Peyer's patch (tissue), 4 donors: ENCODE results near the gene IQCH. TPM values are rescaled to one million over a fixed set of nuclear protein-coding genes. Genes with fewer than 3 reads are reported as not detected.

Experiments
- DNase-seq, 3 donors: peaks; one replicate each; pipeline ENCODE4 v3.0.0-alpha.2; 2017 to 2019
- H3K27ac ChIP-seq, 4 donors: fragments of 200-600 bp; sonication (generic); one replicate each; pipeline ENCODE4 v1.5.1; 2016 to 2019
- H3K27me3 ChIP-seq, 2 donors: fragments of 200-600 bp; sonication (generic); one replicate each; pipeline ENCODE4 v1.5.1; 2019
- H3K36me3 ChIP-seq, 3 donors: fragments of 200-600 bp; sonication (generic); one replicate each; pipeline ENCODE4 v1.5.1; 2016 to 2019
- H3K4me1 ChIP-seq, 4 donors: fragments of 200-600 bp; sonication (generic); one replicate each; pipeline ENCODE4 v1.5.1; 2016 to 2019
- H3K4me3 ChIP-seq, 4 donors: fragments of 200-600 bp; sonication (generic); 1 replicate in 3 of 4; 2 replicates in 1 of 4; pipeline ENCODE4 v1.5.1; 2016 to 2019; ENCODE audit warnings: mild to moderate bottlenecking in 1 of 4
- H3K9me3 ChIP-seq, 4 donors: fragments of 200-600 bp; sonication (generic); one replicate each; pipeline ENCODE4 v1.5.1; 2016 to 2019; ENCODE audit warnings: mild to moderate bottlenecking in 1 of 4
- POLR2A ChIP-seq, 2 donors: fragments of 450-650 bp; IDR thresholded peaks; one replicate each; pipeline ENCODE4 v1.5.1; 2017; ENCODE audit warnings: antibody characterized with exemption in 2 of 2, mild to moderate bottlenecking in 2 of 2, moderate library complexity in 2 of 2
- total RNA-seq, 4 donors: library from RNA; depleted of rRNA; stranded (reverse); fragments of >200 nt; gene quantifications; one replicate each; pipeline ENCODE4 v1.1.0, GENCODE V29; 2016
- TF ChIP-seq, protein P1 (sequence below), 6 experiments: fragments of 450-650 bp in 4 of 6; fragments of 200-600 bp in 2 of 6; sonication (generic) in 1 of 6; IDR thresholded peaks; one replicate each; pipeline ENCODE4 v1.5.1; 2017 to 2019; ENCODE audit warnings: antibody characterized with exemption in 6 of 6, mild to moderate bottlenecking in 3 of 6, moderate library complexity in 1 of 6

Gene IQCH
- total RNA-seq, 4 donors from 2014 or later, result 0.53 to 1.2 (median 0.88) TPM

DNA sequence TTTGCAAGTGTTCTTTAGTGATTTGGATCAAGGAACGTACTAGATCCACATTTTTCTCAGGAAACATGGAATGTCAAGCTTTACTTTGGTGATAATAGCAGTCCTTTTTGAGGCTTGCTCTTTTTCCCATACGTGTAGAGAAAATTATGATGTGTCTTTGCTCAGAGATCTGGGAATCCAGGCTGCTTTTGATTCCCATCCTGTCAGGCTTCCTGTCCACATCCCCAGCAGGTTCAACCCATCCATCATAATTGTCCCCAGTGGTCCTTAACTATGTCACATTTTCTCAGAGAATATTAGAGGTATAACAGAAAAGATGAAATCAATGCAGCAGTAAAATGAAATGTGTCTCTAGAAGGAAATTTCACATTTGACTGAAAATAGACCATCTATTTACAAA, 111.4 kb downstream of the IQCH start:
- no peak for DNase-seq
- Histone ChIP-seq H3K4me3 (no peak overlapping the region), H3K9me3 (no peaks in the 10 kb centered on the region), H3K4me1 (no peaks in the 10 kb centered on the region), H3K36me3 (no peaks in the 10 kb centered on the region), H3K27ac (no peak overlapping the region), H3K27me3 (no peaks in the 10 kb centered on the region)
- TF ChIP-seq, protein P1, sequence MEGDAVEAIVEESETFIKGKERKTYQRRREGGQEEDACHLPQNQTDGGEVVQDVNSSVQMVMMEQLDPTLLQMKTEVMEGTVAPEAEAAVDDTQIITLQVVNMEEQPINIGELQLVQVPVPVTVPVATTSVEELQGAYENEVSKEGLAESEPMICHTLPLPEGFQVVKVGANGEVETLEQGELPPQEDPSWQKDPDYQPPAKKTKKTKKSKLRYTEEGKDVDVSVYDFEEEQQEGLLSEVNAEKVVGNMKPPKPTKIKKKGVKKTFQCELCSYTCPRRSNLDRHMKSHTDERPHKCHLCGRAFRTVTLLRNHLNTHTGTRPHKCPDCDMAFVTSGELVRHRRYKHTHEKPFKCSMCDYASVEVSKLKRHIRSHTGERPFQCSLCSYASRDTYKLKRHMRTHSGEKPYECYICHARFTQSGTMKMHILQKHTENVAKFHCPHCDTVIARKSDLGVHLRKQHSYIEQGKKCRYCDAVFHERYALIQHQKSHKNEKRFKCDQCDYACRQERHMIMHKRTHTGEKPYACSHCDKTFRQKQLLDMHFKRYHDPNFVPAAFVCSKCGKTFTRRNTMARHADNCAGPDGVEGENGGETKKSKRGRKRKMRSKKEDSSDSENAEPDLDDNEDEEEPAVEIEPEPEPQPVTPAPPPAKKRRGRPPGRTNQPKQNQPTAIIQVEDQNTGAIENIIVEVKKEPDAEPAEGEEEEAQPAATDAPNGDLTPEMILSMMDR (IDR thresholded peaks at IDR 0.05), result no peak
- TF ChIP-seq POLR2A (IDR thresholded peaks at IDR 0.05), result no peak

DNA sequence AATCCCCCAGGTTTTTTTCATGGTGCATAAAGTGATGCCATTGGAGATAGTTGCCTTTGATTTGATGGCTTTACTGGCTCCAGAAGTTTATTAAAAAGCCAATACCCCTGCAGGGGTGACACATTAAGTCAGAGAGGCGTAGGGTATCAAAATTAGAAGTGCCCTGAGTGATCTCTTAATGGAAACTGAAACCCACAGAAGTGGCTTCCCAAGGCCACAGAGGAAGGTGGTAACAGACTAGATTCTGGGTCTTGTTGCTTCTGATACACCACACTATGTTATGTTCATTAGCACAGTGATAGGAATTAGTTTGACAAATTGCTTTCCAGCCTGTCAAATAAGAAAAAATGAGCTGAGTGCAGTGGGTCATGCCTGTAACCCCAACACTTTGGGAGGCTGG, 112.3 kb downstream of the IQCH start:
- Histone ChIP-seq H3K27me3 (no peaks in the 10 kb centered on the region), H3K27ac (no peak overlapping the region), H3K4me3 (no peak overlapping the region), H3K9me3 (no peaks in the 10 kb centered on the region), H3K36me3 (no peaks in the 10 kb centered on the region), H3K4me1 (no peaks in the 10 kb centered on the region)
- DNase-seq, result no peak
- TF ChIP-seq POLR2A (IDR thresholded peaks at IDR 0.05), result no peak
- TF ChIP-seq, protein P1 (IDR thresholded peaks at IDR 0.05), result no peak

DNA sequence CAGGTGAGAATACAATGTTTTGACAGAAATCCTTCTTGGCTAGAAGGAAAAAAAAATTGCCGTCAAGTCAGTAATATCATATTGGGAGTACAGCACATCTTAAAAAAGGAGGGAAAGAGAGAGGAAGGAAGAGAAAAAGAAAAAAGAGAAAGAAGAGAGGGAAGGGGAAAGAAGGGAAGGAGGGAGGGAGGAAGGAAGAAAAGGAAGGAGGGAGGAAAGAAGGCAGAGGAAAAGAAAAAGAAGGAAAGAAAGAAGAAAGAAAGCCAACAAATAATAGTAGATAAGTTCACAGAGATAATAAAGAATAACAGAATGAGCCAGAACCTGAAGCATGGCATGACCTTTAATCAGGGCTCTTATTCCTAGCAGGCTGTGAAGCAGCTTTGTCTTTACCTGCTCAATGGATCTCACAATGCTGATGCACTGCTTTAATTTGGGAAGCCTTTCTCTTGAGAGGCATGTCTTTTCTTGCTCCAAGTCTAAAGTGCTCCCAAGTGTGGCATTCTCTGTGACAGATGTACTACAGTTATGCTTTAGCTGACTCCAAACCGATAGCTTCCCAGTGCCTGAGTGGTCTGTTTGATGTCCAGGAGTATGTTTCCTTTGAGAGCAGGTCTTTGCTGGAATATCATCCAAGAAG, 114.9 kb downstream of the IQCH start:
- Histone ChIP-seq H3K4me1 (no peaks in the 10 kb centered on the region), H3K4me3 (no peak overlapping the region), H3K36me3 (no peaks in the 10 kb centered on the region), H3K27ac (no peak overlapping the region), H3K27me3 (no peaks in the 10 kb centered on the region), H3K9me3 (no peaks in the 10 kb centered on the region)
- no peak for DNase-seq
- TF ChIP-seq, protein P1 (IDR thresholded peaks at IDR 0.05), result no peak
- TF ChIP-seq POLR2A (IDR thresholded peaks at IDR 0.05), result no peak

DNA sequence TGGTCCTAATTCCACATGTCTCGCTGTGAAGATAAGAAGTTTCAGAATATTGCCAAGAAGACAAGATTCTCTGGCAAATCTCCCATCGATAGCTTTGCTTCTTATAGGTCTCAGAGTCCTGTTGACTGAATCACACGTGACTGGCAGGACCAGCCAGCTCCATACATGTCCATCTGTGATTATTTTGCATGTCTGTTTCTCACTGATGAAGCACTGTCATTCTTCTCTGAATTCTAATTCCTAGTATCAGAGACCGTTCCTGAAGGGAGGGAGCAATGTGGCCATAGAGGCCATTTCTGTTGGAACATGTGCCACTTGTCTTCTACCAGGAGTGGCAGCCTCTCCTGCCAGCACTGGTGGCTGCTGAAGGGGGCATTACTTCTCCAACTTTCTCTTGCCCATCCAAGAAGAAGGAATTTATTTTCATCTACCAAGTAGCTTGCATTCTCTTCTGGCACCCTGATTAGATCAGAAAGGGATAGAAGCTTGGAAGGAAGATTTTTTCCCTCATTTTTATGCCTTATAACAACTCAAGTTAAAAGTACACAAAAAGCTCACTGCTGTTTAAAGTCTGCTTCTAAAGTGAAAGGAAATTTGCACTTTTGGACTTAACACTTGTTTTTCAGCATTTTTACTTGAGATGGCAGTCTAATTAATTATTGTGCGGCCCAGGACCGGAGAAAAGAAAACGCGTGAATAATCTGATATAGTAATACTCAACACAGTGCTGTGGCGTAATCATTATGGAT, 115.8 kb downstream of the IQCH start:
- Histone ChIP-seq H3K9me3 (no peaks in the 10 kb centered on the region), H3K27ac (no peak overlapping the region), H3K27me3 (no peaks in the 10 kb centered on the region), H3K36me3 (no peaks in the 10 kb centered on the region), H3K4me1 (no peaks in the 10 kb centered on the region), H3K4me3 (no peak overlapping the region)
- no peak for DNase-seq
- TF ChIP-seq POLR2A (IDR thresholded peaks at IDR 0.05), result no peak
- TF ChIP-seq, protein P1 (IDR thresholded peaks at IDR 0.05), result no peak

DNA sequence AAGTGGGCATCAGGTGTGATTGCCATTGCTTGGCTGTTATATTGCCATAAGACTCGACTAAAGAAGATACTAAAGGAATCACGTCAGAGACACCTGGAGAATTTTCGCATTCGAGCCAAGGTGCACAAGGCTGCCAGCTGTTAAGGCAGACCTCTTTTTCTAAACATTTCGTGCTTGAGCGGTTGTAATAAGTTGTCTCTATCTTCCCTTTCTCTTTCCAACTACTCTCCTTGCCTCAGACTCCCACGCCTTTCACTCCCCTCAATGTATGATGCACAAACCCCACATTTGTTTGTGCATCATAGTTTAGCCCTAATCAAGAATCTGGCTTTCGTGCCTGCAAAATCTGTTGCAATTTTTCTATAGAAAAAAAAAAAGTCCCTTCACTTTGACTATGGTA, 118.0 kb downstream of the IQCH start:
- Histone ChIP-seq H3K27me3 (no peaks in the 10 kb centered on the region), H3K9me3 (no peaks in the 10 kb centered on the region), H3K27ac (no peak overlapping the region), H3K4me3 (no peak overlapping the region), H3K36me3 (no peaks in the 10 kb centered on the region), H3K4me1 (no peaks in the 10 kb centered on the region)
- DNase-seq, result no peak
- TF ChIP-seq, protein P1 (IDR thresholded peaks at IDR 0.05), result no peak
- TF ChIP-seq POLR2A (IDR thresholded peaks at IDR 0.05), result no peak
